ENCODE results near the gene RNF6.

RNF6 gene

DNA sequence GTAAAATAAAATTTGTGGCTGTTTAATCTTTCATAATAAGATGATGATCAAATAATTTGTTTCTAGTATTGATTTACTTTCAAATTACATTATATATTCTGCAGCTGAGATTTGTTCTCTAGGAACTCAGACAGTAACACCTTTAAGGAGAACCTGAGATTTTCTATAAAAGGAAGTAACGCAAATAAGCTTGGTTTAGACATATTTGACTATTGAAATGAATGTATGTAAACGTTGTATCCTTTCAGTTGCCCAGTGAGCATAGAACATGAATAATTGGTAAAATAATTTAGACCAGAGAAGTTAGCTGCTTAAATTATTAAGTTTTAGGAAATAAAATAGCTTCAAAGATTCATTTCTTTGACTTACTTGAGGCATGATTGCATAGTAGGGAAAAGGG is 34.9 kb upstream of the RNF6 start:
- H3K4me3 ChIP-seq (ENCODE audit: low read depth in 1 of 2, low read length in 1 of 2), result no peak overlapping the region
- TF ChIP-seq, protein P1, sequence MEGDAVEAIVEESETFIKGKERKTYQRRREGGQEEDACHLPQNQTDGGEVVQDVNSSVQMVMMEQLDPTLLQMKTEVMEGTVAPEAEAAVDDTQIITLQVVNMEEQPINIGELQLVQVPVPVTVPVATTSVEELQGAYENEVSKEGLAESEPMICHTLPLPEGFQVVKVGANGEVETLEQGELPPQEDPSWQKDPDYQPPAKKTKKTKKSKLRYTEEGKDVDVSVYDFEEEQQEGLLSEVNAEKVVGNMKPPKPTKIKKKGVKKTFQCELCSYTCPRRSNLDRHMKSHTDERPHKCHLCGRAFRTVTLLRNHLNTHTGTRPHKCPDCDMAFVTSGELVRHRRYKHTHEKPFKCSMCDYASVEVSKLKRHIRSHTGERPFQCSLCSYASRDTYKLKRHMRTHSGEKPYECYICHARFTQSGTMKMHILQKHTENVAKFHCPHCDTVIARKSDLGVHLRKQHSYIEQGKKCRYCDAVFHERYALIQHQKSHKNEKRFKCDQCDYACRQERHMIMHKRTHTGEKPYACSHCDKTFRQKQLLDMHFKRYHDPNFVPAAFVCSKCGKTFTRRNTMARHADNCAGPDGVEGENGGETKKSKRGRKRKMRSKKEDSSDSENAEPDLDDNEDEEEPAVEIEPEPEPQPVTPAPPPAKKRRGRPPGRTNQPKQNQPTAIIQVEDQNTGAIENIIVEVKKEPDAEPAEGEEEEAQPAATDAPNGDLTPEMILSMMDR (IDR thresholded peaks at IDR 0.05), result no peak

DNA sequence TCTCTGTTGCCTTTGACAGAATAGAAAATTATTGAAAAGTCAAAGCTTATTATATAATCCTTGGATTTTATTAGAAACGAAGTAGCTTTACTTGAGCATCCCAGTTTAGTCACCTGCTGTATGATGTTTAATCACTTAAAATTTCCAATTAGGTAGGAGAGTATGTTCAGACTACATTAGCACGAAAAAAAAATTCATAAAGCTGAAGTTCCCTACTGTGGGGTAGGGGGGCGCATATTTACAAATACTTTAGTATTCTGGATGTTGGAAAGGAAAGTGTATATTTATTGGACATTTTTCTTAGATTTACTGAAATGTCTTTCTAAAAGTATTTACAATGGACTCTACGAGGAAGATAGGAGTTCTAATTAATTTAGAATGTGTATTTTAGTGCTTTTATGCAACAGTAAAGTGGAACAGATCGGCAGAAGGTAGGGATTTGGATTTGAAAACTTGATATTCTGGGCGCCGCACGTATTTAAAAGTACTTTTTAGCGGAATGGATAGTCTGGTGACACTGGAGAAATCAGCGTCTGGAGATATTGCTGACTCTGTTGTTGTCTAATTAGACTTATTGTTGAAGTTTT is 33.7 kb upstream of the RNF6 start:
- peaks cover 7% of the 10 kb centered on the region for H3K27me3 ChIP-seq
- H3K4me1 ChIP-seq (ENCODE audit: control insufficient read depth in 1 of 2, insufficient read depth in 1 of 2, low read depth in 1 of 2, low read length in 1 of 2), result peaks cover 12 to 17% of the 10 kb centered on the region in 2 experiments
- H3K27ac ChIP-seq, result no peak overlapping the region
- no peaks in the 10 kb centered on the region for H3K9me3 ChIP-seq
- TF ChIP-seq, protein P1 (IDR thresholded peaks at IDR 0.05), result no peak
- H3K36me3 ChIP-seq, result no peaks in the 10 kb centered on the region
- no peak overlapping the region for H3K4me3 ChIP-seq (ENCODE audit: low read depth in 1 of 2, low read length in 1 of 2)

More for the DNA sequence above, 34.9 kb upstream of the RNF6 start:
- peaks cover 12 to 17% of the 10 kb centered on the region in 2 experiments for H3K4me1 ChIP-seq (ENCODE audit: control insufficient read depth in 1 of 2, insufficient read depth in 1 of 2, low read depth in 1 of 2, low read length in 1 of 2)
- peaks cover 4% of the 10 kb centered on the region for H3K27me3 ChIP-seq
- no peaks in the 10 kb centered on the region for H3K9me3 ChIP-seq
- H3K36me3 ChIP-seq, result no peaks in the 10 kb centered on the region
- no peak overlapping the region for H3K27ac ChIP-seq

DNA sequence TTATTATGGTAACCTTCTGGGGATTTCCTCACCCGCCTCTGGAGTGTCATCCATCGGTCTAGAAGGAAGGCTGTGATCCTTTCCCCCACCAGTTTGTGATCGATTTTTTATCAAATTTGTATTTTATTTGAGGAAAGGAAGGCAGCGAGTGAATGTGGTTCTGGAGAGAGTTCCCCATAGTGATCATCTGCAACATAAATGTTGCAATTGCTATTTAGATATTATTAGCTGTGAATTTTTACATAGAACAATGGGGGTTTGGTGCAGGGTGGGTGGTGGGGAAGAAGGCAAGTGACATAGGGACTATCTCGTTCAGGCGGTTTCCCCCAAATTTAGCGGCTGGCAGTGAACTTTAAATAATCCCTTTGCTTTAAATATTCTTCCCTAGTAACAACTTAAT is 33.0 kb upstream of the RNF6 start:
- TF ChIP-seq, protein P1 (IDR thresholded peaks at IDR 0.05), result no peak
- Histone ChIP-seq H3K4me1 (ENCODE audit: control insufficient read depth in 1 of 2, insufficient read depth in 1 of 2, low read depth in 1 of 2, low read length in 1 of 2) (peaks cover 12 to 17% of the 10 kb centered on the region in 2 experiments), H3K4me3 (ENCODE audit: low read depth in 1 of 2, low read length in 1 of 2) (peak overlapping the region; percentile 94 to 97), H3K9me3 (no peaks in the 10 kb centered on the region), H3K27me3 (peaks cover 12% of the 10 kb centered on the region), H3K27ac (peak overlapping the region; percentile 83), H3K36me3 (no peaks in the 10 kb centered on the region)

DNA sequence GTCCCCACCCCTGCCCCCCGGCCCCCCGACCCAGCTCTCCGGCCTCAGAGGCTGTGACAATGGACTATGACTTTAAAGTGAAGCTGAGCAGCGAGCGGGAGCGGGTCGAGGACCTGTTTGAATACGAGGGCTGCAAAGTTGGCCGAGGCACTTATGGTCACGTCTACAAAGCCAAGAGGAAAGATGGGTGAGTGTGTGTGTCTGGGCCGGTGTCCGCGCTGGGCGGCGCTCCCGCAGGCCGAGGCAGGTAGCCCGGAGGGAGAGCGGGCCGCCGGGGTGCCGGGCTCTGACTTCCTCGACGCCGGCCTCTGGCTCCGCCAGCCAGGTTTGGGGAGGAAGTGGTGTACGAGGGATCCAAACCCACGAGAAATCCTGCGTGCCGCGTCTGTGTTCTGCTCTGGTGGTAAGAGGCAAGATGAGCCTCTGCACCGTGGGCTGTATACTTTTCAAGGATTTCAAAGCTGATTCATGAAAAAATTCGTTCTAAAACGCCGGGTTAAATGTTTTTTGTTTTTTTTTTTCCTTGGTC is 32.5 kb upstream of the RNF6 start:
- no peaks in the 10 kb centered on the region for H3K36me3 ChIP-seq
- peaks cover 16% of the 10 kb centered on the region for H3K27me3 ChIP-seq
- TF ChIP-seq, protein P1 (IDR thresholded peaks at IDR 0.05), result no peak
- H3K9me3 ChIP-seq, result no peaks in the 10 kb centered on the region
- H3K27ac ChIP-seq, result peak overlapping the region; percentile 83
- H3K4me3 ChIP-seq (ENCODE audit: low read depth in 1 of 2, low read length in 1 of 2), result peak overlapping the region; percentile 94 to 97
- H3K4me1 ChIP-seq (ENCODE audit: control insufficient read depth in 1 of 2, insufficient read depth in 1 of 2, low read depth in 1 of 2, low read length in 1 of 2), result peaks cover 12 to 17% of the 10 kb centered on the region in 2 experiments

DNA sequence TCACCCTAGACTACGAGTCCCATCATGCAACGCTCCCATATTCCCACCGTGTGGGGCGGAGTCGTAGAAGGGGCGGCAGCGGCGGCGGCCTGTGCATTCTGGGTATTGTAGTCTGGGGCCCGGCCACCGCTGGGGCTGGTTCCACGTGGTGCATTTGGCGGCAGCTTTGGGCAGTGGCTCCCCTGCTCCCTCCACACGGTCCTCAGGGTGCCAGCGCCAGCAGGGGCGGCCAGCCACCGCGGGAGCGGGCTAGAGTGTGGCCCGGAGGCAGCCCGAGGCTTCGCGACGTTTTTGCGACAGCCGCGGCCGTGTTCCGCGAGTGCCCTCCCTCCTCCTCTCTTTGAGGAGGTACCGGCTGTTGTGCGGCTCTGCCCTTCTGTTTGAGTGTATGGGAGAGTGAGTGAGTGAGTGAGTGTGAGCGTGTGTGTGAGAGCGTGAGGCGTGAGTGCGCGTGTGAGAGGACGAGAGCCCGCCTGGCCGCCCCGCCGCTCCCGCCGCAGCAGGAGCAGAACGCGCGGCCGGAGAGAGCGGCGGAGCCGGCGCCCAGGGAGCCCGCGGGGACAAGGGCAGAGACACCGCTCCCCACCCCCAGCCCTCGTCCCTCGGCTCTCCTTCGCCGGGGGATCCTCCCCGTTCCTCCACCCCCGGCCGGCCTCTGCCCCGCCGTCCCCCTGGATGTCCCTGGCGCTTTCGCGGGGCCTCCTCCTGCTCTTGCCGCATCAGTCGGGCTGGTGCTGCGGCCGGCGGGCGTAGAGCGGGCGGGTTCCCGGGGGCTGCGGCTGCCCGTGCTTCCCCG is 31.9 kb upstream of the RNF6 start, which contains the start of gene CDK8:
Gene CDK8, plus strand, starts transcription at position 343 of the 796 bp plus-strand sequence. CDS start 513 bp downstream, outside the sequence.
- TF ChIP-seq, protein P1 (IDR thresholded peaks at IDR 0.05), result peak; percentile 15
- H3K4me1 ChIP-seq (ENCODE audit: control insufficient read depth in 1 of 2, insufficient read depth in 1 of 2, low read depth in 1 of 2, low read length in 1 of 2), result peaks cover 12 to 17% of the 10 kb centered on the region in 2 experiments
- peaks cover 23% of the 10 kb centered on the region for H3K27me3 ChIP-seq
- H3K27ac ChIP-seq, result peak within 1 kb of the TSS; percentile 83
- H3K9me3 ChIP-seq, result no peaks in the 10 kb centered on the region
- no peaks in the 10 kb centered on the region for H3K36me3 ChIP-seq
- peak within 1 kb of the TSS; percentile 94 to 97 for H3K4me3 ChIP-seq (ENCODE audit: low read depth in 1 of 2, low read length in 1 of 2)

Measured in neutrophil (primary cell).